IMR-90 (cell line): ENCODE results near the gene UMODL1. TPM values are rescaled to one million over a fixed set of nuclear protein-coding genes. Genes with fewer than 3 reads are reported as not detected.

Experiments
- ATAC-seq: fragments of 200-7000 bp; cut with Tn5 transposase; 2 replicates; pipeline ENCODE4 v1.9.1; 2020; ENCODE audit warnings: low read depth, mild to moderate bottlenecking, moderate library complexity
- BruUV-seq: library from RNA; stranded (reverse); fragments of 400-500 nt; replicated peaks from 2 replicates; lab custom pipeline; 2021; lab: Mats Ljungman, UMichigan
- CTCF ChIA-PET: fragments of 300-600 bp; formaldehyde crosslinking; extraction: SDS; loops from one replicate; lab custom pipeline; 2021; ENCODE audit warnings: antibody characterized with exemption; lab: Yijun Ruan, JAX
- POLR2A ChIA-PET: fragments of 300-600 bp; sonication (Branson Sonifier 250); formaldehyde crosslinking; loops from one replicate; lab custom pipeline; 2022; ENCODE audit warnings: antibody characterized with exemption; ENCODE audit not compliant: unreplicated experiment; lab: Charles Lee
- DNase-seq: peaks from one replicate; pipeline ENCODE4 v3.0.0; 2013
- H2AFZ ChIP-seq: replicated peaks from 2 replicates; pipeline ENCODE3; 2013; ENCODE audit warnings: low read length, mild to moderate bottlenecking; ENCODE audit not compliant: poor library complexity
- H2AK5ac ChIP-seq: 2 replicates; pipeline ENCODE4 v1.6.1; 2013; ENCODE audit warnings: low read depth, low read length, inconsistent platforms
- H2AK9ac ChIP-seq: replicated peaks from 2 replicates; pipeline ENCODE3; 2013; ENCODE audit warnings: mild to moderate bottlenecking, low read depth, low read length, moderate library complexity; ENCODE audit not compliant: poor library complexity
- H2BK120ac ChIP-seq: 2 replicates; pipeline ENCODE4 v1.6.1; 2013; ENCODE audit warnings: low read depth, low read length, inconsistent platforms
- H2BK15ac ChIP-seq: 3 replicates; pipeline ENCODE4 v1.6.1; 2013; ENCODE audit warnings: low read depth, low read length, inconsistent platforms
- H2BK20ac ChIP-seq: 2 replicates; pipeline ENCODE4 v1.6.1; 2013; ENCODE audit warnings: low read depth, mild to moderate bottlenecking, inconsistent platforms, low read length, moderate library complexity
- H2BK5ac ChIP-seq: 2 replicates; pipeline ENCODE4 v1.6.1; 2013; ENCODE audit warnings: mild to moderate bottlenecking, low read depth, low read length, inconsistent platforms; ENCODE audit not compliant: poor library complexity, severe bottlenecking
- H3K14ac ChIP-seq: replicated peaks from 2 replicates; pipeline ENCODE4 v1.6.1; 2013; ENCODE audit warnings: low read depth, low read length, inconsistent platforms
- H3K18ac ChIP-seq: 2 replicates; pipeline ENCODE4 v1.6.1; 2013; ENCODE audit warnings: low read depth, low read length, control low read depth
- H3K23ac ChIP-seq: 2 replicates; pipeline ENCODE4 v1.6.1; 2013; ENCODE audit warnings: low read depth, low read length, inconsistent platforms
- H3K27ac ChIP-seq: 2 replicates; pipeline ENCODE4 v1.5.1; 2013; ENCODE audit warnings: mild to moderate bottlenecking, control low read depth, low read length; ENCODE audit not compliant: insufficient read depth
- H3K27me3 ChIP-seq: 2 replicates; pipeline ENCODE4 v1.6.1; 2013; ENCODE audit warnings: low read length; ENCODE audit not compliant: control insufficient read depth, insufficient read depth
- H3K36me3 ChIP-seq: 2 replicates; pipeline ENCODE4 v1.6.1; 2013; ENCODE audit warnings: low read length, mixed read lengths; ENCODE audit not compliant: control insufficient read depth, insufficient read depth
- H3K4ac ChIP-seq: 2 replicates; pipeline ENCODE4 v1.6.1; 2013; ENCODE audit warnings: low read depth, low read length, inconsistent platforms
- H3K4me1 ChIP-seq: 2 replicates; pipeline ENCODE4 v1.6.1; 2013; ENCODE audit warnings: low read length, mixed read lengths; ENCODE audit not compliant: control insufficient read depth, insufficient read depth
- H3K4me2 ChIP-seq: 2 replicates; pipeline ENCODE4 v1.6.1; 2013; ENCODE audit warnings: low read depth, mild to moderate bottlenecking, control low read depth, low read length, moderate library complexity
- H3K4me3 ChIP-seq: 2 replicates; pipeline ENCODE4 v1.5.1; 2013; ENCODE audit warnings: low read depth, mild to moderate bottlenecking, control low read depth, low read length, moderate library complexity; ENCODE audit not compliant: insufficient read depth
- H3K56ac ChIP-seq: 2 replicates; pipeline ENCODE4 v1.6.1; 2013; ENCODE audit warnings: low read length, inconsistent platforms; ENCODE audit not compliant: insufficient read depth; ENCODE audit errors: extremely low read depth
- H3K79me1 ChIP-seq, 2 experiments: 2 replicates each; pipeline ENCODE4 v1.6.1; 2013; ENCODE audit warnings: low read length in 2 of 2, inconsistent platforms in 1 of 2, low read depth in 1 of 2
- H3K9ac ChIP-seq: 2 replicates; pipeline ENCODE4 v1.6.1; 2013; ENCODE audit warnings: low read depth, low read length, control low read depth
- H3K9me1 ChIP-seq: 2 replicates; pipeline ENCODE4 v1.6.1; 2013; ENCODE audit warnings: low read length, inconsistent platforms; ENCODE audit not compliant: insufficient read depth
- H3K9me3 ChIP-seq: 2 replicates; pipeline ENCODE4 v1.6.1; 2013; ENCODE audit warnings: low read length; ENCODE audit not compliant: control insufficient read depth, insufficient read depth
- H4K20me1 ChIP-seq: 2 replicates; pipeline ENCODE4 v1.6.1; 2013; ENCODE audit warnings: low read length, inconsistent platforms; ENCODE audit not compliant: insufficient read depth
- H4K5ac ChIP-seq: 2 replicates; pipeline ENCODE4 v1.6.1; 2013; ENCODE audit warnings: mild to moderate bottlenecking, low read depth, low read length, control low read depth
- H4K8ac ChIP-seq, 2 experiments: 2 replicates each; pipeline ENCODE4 v1.6.1; 2013; ENCODE audit warnings: low read depth in 2 of 2, low read length in 2 of 2, control low read depth in 1 of 2, inconsistent platforms in 1 of 2
- H4K91ac ChIP-seq: 2 replicates; pipeline ENCODE4 v1.6.1; 2013; ENCODE audit warnings: low read depth, low read length, inconsistent platforms; ENCODE audit not compliant: insufficient read depth
- BHLHE40 ChIP-seq: fragments of 150-350 bp; IDR thresholded peaks from 2 replicates; pipeline ENCODE4 v1.6.1; 2016; ENCODE audit warnings: mild to moderate bottlenecking, low read depth, low read length
- CEBPB ChIP-seq: IDR thresholded peaks from 2 replicates; pipeline ENCODE4 v1.6.1; 2012; ENCODE audit warnings: low read depth, low read length, improper control_type of control experiment
- CHD1 ChIP-seq: IDR thresholded peaks from 2 replicates; pipeline ENCODE4 v1.6.1; 2012; ENCODE audit warnings: low read depth, low read length, improper control_type of control experiment
- CTCF ChIP-seq: conservative IDR thresholded peaks from 2 replicates; pipeline ENCODE4 v1.5.1; 2012; ENCODE audit warnings: mild to moderate bottlenecking, low read depth, low read length, improper control_type of control experiment
- ELK1 ChIP-seq: fragments of 150-350 bp; IDR thresholded peaks from 2 replicates; pipeline ENCODE4 v1.6.1; 2016; ENCODE audit warnings: low read depth, mild to moderate bottlenecking, low read length, moderate library complexity, borderline replicate concordance
- MAFK ChIP-seq: IDR thresholded peaks from 2 replicates; pipeline ENCODE4 v1.6.1; 2012; ENCODE audit warnings: low read depth, low read length, improper control_type of control experiment
- MAZ ChIP-seq: IDR thresholded peaks from 2 replicates; pipeline ENCODE4 v1.6.1; 2012; ENCODE audit warnings: low read depth, mild to moderate bottlenecking, low read length, improper control_type of control experiment, moderate library complexity, borderline replicate concordance
- MXI1 ChIP-seq: IDR thresholded peaks from 2 replicates; pipeline ENCODE4 v1.6.1; 2012; ENCODE audit warnings: low read depth, mild to moderate bottlenecking, low read length, moderate library complexity, borderline replicate concordance
- NFE2L2 ChIP-seq: fragments of 150-350 bp; IDR thresholded peaks from 2 replicates; pipeline ENCODE4 v1.6.1; 2016; ENCODE audit warnings: low read depth, mild to moderate bottlenecking, low read length
- POLR2A ChIP-seq: IDR thresholded peaks from 2 replicates; pipeline ENCODE4 v1.6.1; 2012; ENCODE audit warnings: mild to moderate bottlenecking, low read depth, low read length
- RAD21 ChIP-seq: IDR thresholded peaks from 2 replicates; pipeline ENCODE4 v1.6.1; 2012; ENCODE audit warnings: low read length, improper control_type of control experiment
- RCOR1 ChIP-seq: IDR thresholded peaks from 2 replicates; pipeline ENCODE4 v1.6.1; 2012; ENCODE audit warnings: mild to moderate bottlenecking, low read length, improper control_type of control experiment; ENCODE audit not compliant: insufficient replicate concordance
- RFX5 ChIP-seq: IDR thresholded peaks from 2 replicates; pipeline ENCODE4 v1.8.0; 2012; ENCODE audit warnings: low read depth, mild to moderate bottlenecking, low read length, moderate library complexity
- SMC3 ChIP-seq: fragments of 150-350 bp; IDR thresholded peaks from 2 replicates; pipeline ENCODE4 v1.6.1; 2016; ENCODE audit warnings: low read depth, mild to moderate bottlenecking, antibody characterized with exemption, low read length, moderate library complexity
- USF2 ChIP-seq: fragments of 150-350 bp; IDR thresholded peaks from 2 replicates; pipeline ENCODE4 v1.6.1; 2017; ENCODE audit warnings: mild to moderate bottlenecking, antibody characterized with exemption, low read length, low read depth
- WGBS, 2 experiments: methylation state at CpG; one replicate each; pipeline versions ENCODE4 v1.1.5 to v1.1.7; 2013; ENCODE audit warnings: missing lambda C conversion rate in 2 of 2; ENCODE audit not compliant: insufficient read length in 1 of 2; ENCODE audit errors: extremely low coverage in 2 of 2; 5-methylcytosine and 5-hydroxymethylcytosine counted together
- dilution Hi-C: fragments of 300-500 bp; cut with HindIII; formaldehyde crosslinking; loops from one replicate; pipeline ENCODE4 v1.14.3; 2018; ENCODE audit warnings: low sequenced_read_pairs; ENCODE audit not compliant: unreplicated experiment
- in situ Hi-C: fragments of 300-500 bp; cut with MboI; formaldehyde crosslinking; loops from 3 replicates; pipeline ENCODE4 v1.14.3; 2019; ENCODE audit warnings: low sequenced_read_pairs, inconsistent platforms, mixed read lengths
- intact Hi-C: fragments of 100-400 bp; cut with micrococcal nuclease; formaldehyde crosslinking; loops from 2 replicates; pipeline ENCODE4 v1.10.0; 2022
- polyA plus RNA-seq, 3 experiments: library from polyadenylated mRNA; depleted of rRNA; stranded (reverse); fragments of >200 nt; gene quantifications; 2 replicates each; pipeline ENCODE4 v1.2.3, GENCODE V29; 2012; ENCODE audit warnings: low replicate concordance in 1 of 3
- total RNA-seq: library from RNA; depleted of rRNA; stranded (reverse); fragments of >200 nt; gene quantifications from 2 replicates; pipeline ENCODE4 v1.2.3, GENCODE V29; 2012

UMODL1 gene
- total and polyA plus RNA-seq, 2 of the 4 experiments (the other 2 are of a cell fraction), result 0.02 TPM; not detected in 1

- peaks cover 9% of the 10 kb centered on the region; the same call in 1 of the 2 replicates for H3K4me1 ChIP-seq
- no peaks in the 10 kb centered on the region for H3K9me3 ChIP-seq
- CTCF ChIA-PET, result interaction anchor here (1.4 kb wide), 1 partner anchor 507 kb away, joined by 4 read pairs; no protein-coding TSS in a partner anchor
- H3K9ac ChIP-seq, result no peak overlapping the region
- H3K14ac ChIP-seq, result no peak overlapping the region
- H4K8ac ChIP-seq, result no peak overlapping the region
- no peak overlapping the region for H3K4me3 ChIP-seq
- H3K4me2 ChIP-seq, result no peak overlapping the region
- no peak overlapping the region for H3K27ac ChIP-seq
- in situ Hi-C loops, result loop anchor here (5.0 kb wide), 1 partner anchor 303 kb away; no protein-coding TSS in a partner anchor
- no peak overlapping the region for H2AK9ac ChIP-seq
- no peak overlapping the region for H2BK20ac ChIP-seq
- POLR2A ChIA-PET, result no interaction called here
- no peak overlapping the region for H4K5ac ChIP-seq
- no TSS peak for BruUV-seq
- H3K27me3 ChIP-seq, result peaks cover 37% of the 10 kb centered on the region; the same call in 1 of the 2 replicates
- no peaks in the 10 kb centered on the region for H3K79me1 ChIP-seq
- no peaks in the 10 kb centered on the region; the same call in 1 of the 2 replicates for H4K20me1 ChIP-seq
- no peak overlapping the region for H2BK5ac ChIP-seq
- ATAC-seq (no peak), DNase-seq (no peak)
- intact Hi-C loops, result no loop called here
- H3K56ac ChIP-seq, result no peak overlapping the region
- no peak overlapping the region for H2BK120ac ChIP-seq
- H2BK15ac ChIP-seq, result no peak overlapping the region
- no peak overlapping the region for H3K23ac ChIP-seq
- no peak overlapping the region for H2AFZ ChIP-seq
- whole genome bisulfite sequencing, 2 experiments, result 86% methylated on average over 2 of the region's 11 CpGs; no CpG with 5 or more reads in 1 of the 2 experiments
- H3K9me1 ChIP-seq, result no peaks in the 10 kb centered on the region
- no peak overlapping the region for H3K4ac ChIP-seq
- dilution Hi-C loops, result no loop called here
- H4K91ac ChIP-seq, result no peak overlapping the region
- H3K36me3 ChIP-seq, result no peaks in the 10 kb centered on the region
- H2AK5ac ChIP-seq, result no peak overlapping the region
- H3K18ac ChIP-seq, result no peak overlapping the region
- no peak for TF ChIP-seq MXI1
- TF ChIP-seq CTCF, result no peak
- no peak for TF ChIP-seq CHD1
- no peak for TF ChIP-seq USF2
- TF ChIP-seq CEBPB, result no peak
- no peak for TF ChIP-seq MAFK
- TF ChIP-seq MAZ, result no peak
- TF ChIP-seq RAD21, result no peak
- TF ChIP-seq NFE2L2, result no peak
- TF ChIP-seq RCOR1, result no peak
- no peak for TF ChIP-seq ELK1
- no peak for TF ChIP-seq POLR2A
- no peak for TF ChIP-seq RFX5
- TF ChIP-seq SMC3, result no peak
- no peak for TF ChIP-seq BHLHE40
Observed at GRCh38 chr21:42120101-42120902, 49.2 kb downstream of the UMODL1 start.
